Astrocyte of the spinal cord (primary cell): Measurements from ENCODE around the gene FAM234B.

ENCODE experiments used
- DNase-seq: peaks from one replicate; pipeline ENCODE4 v3.0.0; 2011; ENCODE audit warnings: low read depth, low spot score
- H3K4me3 ChIP-seq: 2 replicates; pipeline ENCODE4 v1.5.1; 2011; ENCODE audit warnings: low read depth, mild to moderate bottlenecking, low read length, moderate library complexity
- CTCF ChIP-seq: IDR thresholded peaks from 2 replicates; pipeline ENCODE4 v1.5.1; 2012; ENCODE audit warnings: low read depth, mild to moderate bottlenecking, low read length, inconsistent platforms
- in situ Hi-C: cut with HindIII; loops from 2 replicates; pipeline ENCODE4 v1.10.0; 2017; ENCODE audit warnings: low sequenced_read_pairs

The FAM234B gene

GRCh38 chr12:13104409-13104808, 60.2 kb downstream of the FAM234B start:
- in situ Hi-C loops: no loop called here
- no peak for TF ChIP-seq CTCF
- no peak overlapping the region for H3K4me3 ChIP-seq
- no peak for DNase-seq

- in situ Hi-C loops: no loop called here
- TF ChIP-seq CTCF: no peak
- DNase-seq: no peak
- no peak overlapping the region for H3K4me3 ChIP-seq
Measured at GRCh38 chr12:13105781-13106180, 61.6 kb downstream of the FAM234B start.

DNA sequence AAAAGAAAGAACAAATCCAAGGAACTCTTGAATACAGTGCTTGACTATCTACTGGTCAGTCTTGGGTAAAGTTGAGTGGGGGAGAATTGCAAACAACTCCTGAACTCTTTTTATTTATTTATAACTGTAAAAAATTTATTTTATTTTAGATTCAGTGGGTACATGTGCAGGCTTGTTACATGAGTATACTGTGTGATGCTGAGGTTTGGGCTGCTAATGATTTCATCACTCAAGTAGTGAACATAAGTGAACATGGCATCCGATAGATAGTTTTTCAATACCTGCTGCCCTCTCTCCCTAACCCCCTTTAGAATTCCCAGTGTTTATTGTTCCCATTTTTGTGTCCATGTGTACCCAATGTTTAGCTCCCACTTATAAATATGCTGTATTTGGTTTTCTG, 62.5 kb downstream of the FAM234B start:
- TF ChIP-seq CTCF: no peak
- DNase-seq: no peak
- in situ Hi-C loops: no loop called here
- no peak overlapping the region for H3K4me3 ChIP-seq

GRCh38 chr12:13112968-13113367, 68.8 kb downstream of the FAM234B start:
- H3K4me3 ChIP-seq: no peak overlapping the region
- TF ChIP-seq CTCF: no peak
- no peak for DNase-seq
- in situ Hi-C loops: no loop called here

- in situ Hi-C loops: no loop called here
- H3K4me3 ChIP-seq: no peak overlapping the region
- TF ChIP-seq CTCF: no peak
- DNase-seq: no peak
Measured at GRCh38 chr12:13114251-13115052, 70.3 kb downstream of the FAM234B start.

DNA sequence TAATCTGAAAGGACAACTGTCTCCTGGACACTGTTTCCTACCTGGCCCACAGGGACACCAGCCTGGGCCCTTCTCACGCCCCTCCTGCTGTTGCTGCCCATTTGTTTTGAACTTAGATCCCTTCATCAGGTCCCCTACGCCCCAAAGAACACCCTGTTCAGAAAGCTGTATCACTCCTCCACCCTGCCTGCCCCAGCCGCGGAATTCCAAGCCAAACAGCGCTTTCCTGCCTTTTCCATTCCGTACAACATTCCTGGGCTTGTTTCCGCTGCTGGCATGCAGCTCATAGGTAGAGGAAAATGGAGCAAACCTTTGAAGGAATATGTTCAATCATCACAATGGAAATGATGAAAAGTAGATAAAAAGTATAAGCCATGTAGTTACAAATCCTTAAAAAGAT, 72.1 kb downstream of the FAM234B start:
- DNase-seq: no peak
- in situ Hi-C loops: no loop called here

More for the DNA sequence above, 72.1 kb downstream of the FAM234B start:
- TF ChIP-seq CTCF: no peak
- no peak overlapping the region for H3K4me3 ChIP-seq
